IMR-90 (cell line): ENCODE measurements around the gene NSMCE3. TPM values are rescaled to one million over a fixed set of nuclear protein-coding genes. Genes with fewer than 3 reads are reported as not detected.

Source experiments
- ATAC-seq: fragments of 200-7000 bp; cut with Tn5 transposase; 2 replicates; pipeline ENCODE4 v1.9.1; 2020; ENCODE audit warnings: low read depth, mild to moderate bottlenecking, moderate library complexity
- BruUV-seq: library from RNA; stranded (reverse); fragments of 400-500 nt; replicated peaks from 2 replicates; lab custom pipeline; 2021; lab: Mats Ljungman, UMichigan
- CTCF ChIA-PET: fragments of 300-600 bp; formaldehyde crosslinking; extraction: SDS; loops from one replicate; lab custom pipeline; 2021; ENCODE audit warnings: antibody characterized with exemption; lab: Yijun Ruan, JAX
- POLR2A ChIA-PET: fragments of 300-600 bp; sonication (Branson Sonifier 250); formaldehyde crosslinking; loops from one replicate; lab custom pipeline; 2022; ENCODE audit warnings: antibody characterized with exemption; ENCODE audit not compliant: unreplicated experiment; lab: Charles Lee
- DNase-seq: peaks from one replicate; pipeline ENCODE4 v3.0.0; 2013
- H2AFZ ChIP-seq: replicated peaks from 2 replicates; pipeline ENCODE3; 2013; ENCODE audit warnings: low read length, mild to moderate bottlenecking; ENCODE audit not compliant: poor library complexity
- H2AK5ac ChIP-seq: 2 replicates; pipeline ENCODE4 v1.6.1; 2013; ENCODE audit warnings: low read depth, low read length, inconsistent platforms
- H2AK9ac ChIP-seq: replicated peaks from 2 replicates; pipeline ENCODE3; 2013; ENCODE audit warnings: mild to moderate bottlenecking, low read depth, low read length, moderate library complexity; ENCODE audit not compliant: poor library complexity
- H2BK120ac ChIP-seq: 2 replicates; pipeline ENCODE4 v1.6.1; 2013; ENCODE audit warnings: low read depth, low read length, inconsistent platforms
- H2BK15ac ChIP-seq: 3 replicates; pipeline ENCODE4 v1.6.1; 2013; ENCODE audit warnings: low read depth, low read length, inconsistent platforms
- H2BK20ac ChIP-seq: 2 replicates; pipeline ENCODE4 v1.6.1; 2013; ENCODE audit warnings: low read depth, mild to moderate bottlenecking, inconsistent platforms, low read length, moderate library complexity
- H2BK5ac ChIP-seq: 2 replicates; pipeline ENCODE4 v1.6.1; 2013; ENCODE audit warnings: mild to moderate bottlenecking, low read depth, low read length, inconsistent platforms; ENCODE audit not compliant: poor library complexity, severe bottlenecking
- H3K14ac ChIP-seq: replicated peaks from 2 replicates; pipeline ENCODE4 v1.6.1; 2013; ENCODE audit warnings: low read depth, low read length, inconsistent platforms
- H3K18ac ChIP-seq: 2 replicates; pipeline ENCODE4 v1.6.1; 2013; ENCODE audit warnings: low read depth, low read length, control low read depth
- H3K23ac ChIP-seq: 2 replicates; pipeline ENCODE4 v1.6.1; 2013; ENCODE audit warnings: low read depth, low read length, inconsistent platforms
- H3K27ac ChIP-seq: 2 replicates; pipeline ENCODE4 v1.5.1; 2013; ENCODE audit warnings: mild to moderate bottlenecking, control low read depth, low read length; ENCODE audit not compliant: insufficient read depth
- H3K27me3 ChIP-seq: 2 replicates; pipeline ENCODE4 v1.6.1; 2013; ENCODE audit warnings: low read length; ENCODE audit not compliant: control insufficient read depth, insufficient read depth
- H3K36me3 ChIP-seq: 2 replicates; pipeline ENCODE4 v1.6.1; 2013; ENCODE audit warnings: low read length, mixed read lengths; ENCODE audit not compliant: control insufficient read depth, insufficient read depth
- H3K4ac ChIP-seq: 2 replicates; pipeline ENCODE4 v1.6.1; 2013; ENCODE audit warnings: low read depth, low read length, inconsistent platforms
- H3K4me1 ChIP-seq: 2 replicates; pipeline ENCODE4 v1.6.1; 2013; ENCODE audit warnings: low read length, mixed read lengths; ENCODE audit not compliant: control insufficient read depth, insufficient read depth
- H3K4me2 ChIP-seq: 2 replicates; pipeline ENCODE4 v1.6.1; 2013; ENCODE audit warnings: low read depth, mild to moderate bottlenecking, control low read depth, low read length, moderate library complexity
- H3K4me3 ChIP-seq: 2 replicates; pipeline ENCODE4 v1.5.1; 2013; ENCODE audit warnings: low read depth, mild to moderate bottlenecking, control low read depth, low read length, moderate library complexity; ENCODE audit not compliant: insufficient read depth
- H3K56ac ChIP-seq: 2 replicates; pipeline ENCODE4 v1.6.1; 2013; ENCODE audit warnings: low read length, inconsistent platforms; ENCODE audit not compliant: insufficient read depth; ENCODE audit errors: extremely low read depth
- H3K79me1 ChIP-seq, 2 experiments: 2 replicates each; pipeline ENCODE4 v1.6.1; 2013; ENCODE audit warnings: low read length in 2 of 2, inconsistent platforms in 1 of 2, low read depth in 1 of 2
- H3K9ac ChIP-seq: 2 replicates; pipeline ENCODE4 v1.6.1; 2013; ENCODE audit warnings: low read depth, low read length, control low read depth
- H3K9me1 ChIP-seq: 2 replicates; pipeline ENCODE4 v1.6.1; 2013; ENCODE audit warnings: low read length, inconsistent platforms; ENCODE audit not compliant: insufficient read depth
- H3K9me3 ChIP-seq: 2 replicates; pipeline ENCODE4 v1.6.1; 2013; ENCODE audit warnings: low read length; ENCODE audit not compliant: control insufficient read depth, insufficient read depth
- H4K20me1 ChIP-seq: 2 replicates; pipeline ENCODE4 v1.6.1; 2013; ENCODE audit warnings: low read length, inconsistent platforms; ENCODE audit not compliant: insufficient read depth
- H4K5ac ChIP-seq: 2 replicates; pipeline ENCODE4 v1.6.1; 2013; ENCODE audit warnings: mild to moderate bottlenecking, low read depth, low read length, control low read depth
- H4K8ac ChIP-seq, 2 experiments: 2 replicates each; pipeline ENCODE4 v1.6.1; 2013; ENCODE audit warnings: low read depth in 2 of 2, low read length in 2 of 2, control low read depth in 1 of 2, inconsistent platforms in 1 of 2
- H4K91ac ChIP-seq: 2 replicates; pipeline ENCODE4 v1.6.1; 2013; ENCODE audit warnings: low read depth, low read length, inconsistent platforms; ENCODE audit not compliant: insufficient read depth
- BHLHE40 ChIP-seq: fragments of 150-350 bp; IDR thresholded peaks from 2 replicates; pipeline ENCODE4 v1.6.1; 2016; ENCODE audit warnings: mild to moderate bottlenecking, low read depth, low read length
- CEBPB ChIP-seq: IDR thresholded peaks from 2 replicates; pipeline ENCODE4 v1.6.1; 2012; ENCODE audit warnings: low read depth, low read length, improper control_type of control experiment
- CHD1 ChIP-seq: IDR thresholded peaks from 2 replicates; pipeline ENCODE4 v1.6.1; 2012; ENCODE audit warnings: low read depth, low read length, improper control_type of control experiment
- CTCF ChIP-seq: conservative IDR thresholded peaks from 2 replicates; pipeline ENCODE4 v1.5.1; 2012; ENCODE audit warnings: mild to moderate bottlenecking, low read depth, low read length, improper control_type of control experiment
- FOS ChIP-seq: fragments of 150-350 bp; IDR thresholded peaks from 2 replicates; pipeline ENCODE4 v1.6.1; 2016; ENCODE audit warnings: low read depth, low read length
- MAFK ChIP-seq: IDR thresholded peaks from 2 replicates; pipeline ENCODE4 v1.6.1; 2012; ENCODE audit warnings: low read depth, low read length, improper control_type of control experiment
- MAZ ChIP-seq: IDR thresholded peaks from 2 replicates; pipeline ENCODE4 v1.6.1; 2012; ENCODE audit warnings: low read depth, mild to moderate bottlenecking, low read length, improper control_type of control experiment, moderate library complexity, borderline replicate concordance
- MXI1 ChIP-seq: IDR thresholded peaks from 2 replicates; pipeline ENCODE4 v1.6.1; 2012; ENCODE audit warnings: low read depth, mild to moderate bottlenecking, low read length, moderate library complexity, borderline replicate concordance
- NFE2L2 ChIP-seq: fragments of 150-350 bp; IDR thresholded peaks from 2 replicates; pipeline ENCODE4 v1.6.1; 2016; ENCODE audit warnings: low read depth, mild to moderate bottlenecking, low read length
- POLR2A ChIP-seq: IDR thresholded peaks from 2 replicates; pipeline ENCODE4 v1.6.1; 2012; ENCODE audit warnings: mild to moderate bottlenecking, low read depth, low read length
- RAD21 ChIP-seq: IDR thresholded peaks from 2 replicates; pipeline ENCODE4 v1.6.1; 2012; ENCODE audit warnings: low read length, improper control_type of control experiment
- RCOR1 ChIP-seq: IDR thresholded peaks from 2 replicates; pipeline ENCODE4 v1.6.1; 2012; ENCODE audit warnings: mild to moderate bottlenecking, low read length, improper control_type of control experiment; ENCODE audit not compliant: insufficient replicate concordance
- RFX5 ChIP-seq: IDR thresholded peaks from 2 replicates; pipeline ENCODE4 v1.8.0; 2012; ENCODE audit warnings: low read depth, mild to moderate bottlenecking, low read length, moderate library complexity
- SMC3 ChIP-seq: fragments of 150-350 bp; IDR thresholded peaks from 2 replicates; pipeline ENCODE4 v1.6.1; 2016; ENCODE audit warnings: low read depth, mild to moderate bottlenecking, antibody characterized with exemption, low read length, moderate library complexity
- USF2 ChIP-seq: fragments of 150-350 bp; IDR thresholded peaks from 2 replicates; pipeline ENCODE4 v1.6.1; 2017; ENCODE audit warnings: mild to moderate bottlenecking, antibody characterized with exemption, low read length, low read depth
- dilution Hi-C: fragments of 300-500 bp; cut with HindIII; formaldehyde crosslinking; loops from one replicate; pipeline ENCODE4 v1.14.3; 2018; ENCODE audit warnings: low sequenced_read_pairs; ENCODE audit not compliant: unreplicated experiment
- in situ Hi-C: fragments of 300-500 bp; cut with MboI; formaldehyde crosslinking; loops from 3 replicates; pipeline ENCODE4 v1.14.3; 2019; ENCODE audit warnings: low sequenced_read_pairs, inconsistent platforms, mixed read lengths
- intact Hi-C: fragments of 100-400 bp; cut with micrococcal nuclease; formaldehyde crosslinking; loops from 2 replicates; pipeline ENCODE4 v1.10.0; 2022
- polyA plus RNA-seq, 3 experiments: library from polyadenylated mRNA; depleted of rRNA; stranded (reverse); fragments of >200 nt; gene quantifications; 2 replicates each; pipeline ENCODE4 v1.2.3, GENCODE V29; 2012; ENCODE audit warnings: low replicate concordance in 1 of 3
- total RNA-seq: library from RNA; depleted of rRNA; stranded (reverse); fragments of >200 nt; gene quantifications from 2 replicates; pipeline ENCODE4 v1.2.3, GENCODE V29; 2012
- TF ChIP-seq, protein P1 (sequence below): fragments of 150-350 bp; IDR thresholded peaks from 2 replicates; pipeline ENCODE4 v1.6.1; 2016; ENCODE audit warnings: low read depth, mild to moderate bottlenecking, low read length, moderate library complexity, borderline replicate concordance

The NSMCE3 gene
- total and polyA plus RNA-seq, 2 of the 4 experiments (the other 2 are of a cell fraction) = 5.1 to 6.3 TPM

GRCh38 chr15:29270976-29271375 is 1.4 kb upstream of the NSMCE3 start:
- Histone ChIP-seq H2AFZ (no peak overlapping the region), H4K20me1 (peaks cover 3% of the 10 kb centered on the region; the same call in 1 of the 2 replicates), H2BK120ac (no peak overlapping the region), H3K27ac (no peak overlapping the region), H3K9me3 (no peaks in the 10 kb centered on the region), H4K8ac (no peak overlapping the region; a peak in 1 of 4 replicates), H2AK9ac (no peak overlapping the region), H3K9me1 (no peaks in the 10 kb centered on the region; the same call in 1 of the 2 replicates), H3K4me3 (no peak overlapping the region), H3K4me2 (no peak overlapping the region), H3K56ac (no peak overlapping the region), H3K4ac (no peak overlapping the region), H2BK5ac (peak overlapping the region; percentile 77), H4K91ac (no peak overlapping the region), H2BK15ac (no peak overlapping the region), H3K79me1 (peaks cover 9 to 18% of the 10 kb centered on the region in 2 experiments), H4K5ac (no peak overlapping the region), H3K14ac (no peak overlapping the region), H3K4me1 (no peaks in the 10 kb centered on the region), H3K23ac (no peak overlapping the region), H3K36me3 (no peaks in the 10 kb centered on the region), H3K27me3 (no peaks in the 10 kb centered on the region), H3K9ac (no peak overlapping the region), H2BK20ac (no peak overlapping the region), H2AK5ac (no peak overlapping the region), H3K18ac (no peak overlapping the region)
- intact Hi-C loops (no loop called here), dilution Hi-C loops (no loop called here), in situ Hi-C loops (no loop called here)
- ChIA-PET CTCF (no interaction called here), POLR2A (no interaction called here)
- no TSS peak for BruUV-seq
- ATAC-seq = no peak
- TF ChIP-seq MAZ (no peak), MAFK (no peak), FOS (no peak), RFX5 (no peak), CTCF (no peak), CHD1 (no peak), POLR2A (no peak), MXI1 (no peak), BHLHE40 (no peak), RCOR1 (no peak), CEBPB (no peak), SMC3 (no peak), NFE2L2 (no peak), USF2 (no peak), RAD21 (no peak)
- TF ChIP-seq, protein P1, sequence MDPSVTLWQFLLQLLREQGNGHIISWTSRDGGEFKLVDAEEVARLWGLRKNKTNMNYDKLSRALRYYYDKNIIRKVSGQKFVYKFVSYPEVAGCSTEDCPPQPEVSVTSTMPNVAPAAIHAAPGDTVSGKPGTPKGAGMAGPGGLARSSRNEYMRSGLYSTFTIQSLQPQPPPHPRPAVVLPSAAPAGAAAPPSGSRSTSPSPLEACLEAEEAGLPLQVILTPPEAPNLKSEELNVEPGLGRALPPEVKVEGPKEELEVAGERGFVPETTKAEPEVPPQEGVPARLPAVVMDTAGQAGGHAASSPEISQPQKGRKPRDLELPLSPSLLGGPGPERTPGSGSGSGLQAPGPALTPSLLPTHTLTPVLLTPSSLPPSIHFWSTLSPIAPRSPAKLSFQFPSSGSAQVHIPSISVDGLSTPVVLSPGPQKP = no peak
- DNase-seq = peak; percentile 55
